H1 (cell line): ENCODE results near the gene LIN54. TPM values are rescaled to one million over a fixed set of nuclear protein-coding genes. Genes with fewer than 3 reads are reported as not detected.

Experiments
- CTCF ChIA-PET: fragments of 300-600 bp; sonication (Branson Sonifier 250); formaldehyde crosslinking; loops from one replicate; lab custom pipeline; 2021; ENCODE audit not compliant: partially characterized antibody; lab: Charles Lee
- POLR2A ChIA-PET: fragments of 300-600 bp; sonication (Branson Sonifier 250); formaldehyde crosslinking; loops from one replicate; lab custom pipeline; 2021; ENCODE audit warnings: inconsistent platforms; ENCODE audit not compliant: partially characterized antibody; lab: Charles Lee
- DNase-seq, 2 experiments: peaks; one replicate each; pipeline versions ENCODE4 v3.0.0 to v3.0.0-alpha.2; 2010 to 2022; ENCODE audit warnings: low spot score in 2 of 2, low read depth in 1 of 2, mixed read lengths in 1 of 2
- FAIRE-seq: peaks from 2 replicates; lab custom pipeline; 2011; peaks lifted over from hg19 to GRCh38; lab: Jason Lieb, UNC
- H2AFZ ChIP-seq: 2 replicates; pipeline ENCODE4 v1.8.1; 2012; ENCODE audit warnings: low read length, inconsistent platforms
- H2AK5ac ChIP-seq: 2 replicates; pipeline ENCODE4 v1.6.1; 2013; ENCODE audit warnings: low read depth, low read length
- H2BK120ac ChIP-seq: replicated peaks from 2 replicates; pipeline ENCODE3; 2013; ENCODE audit warnings: low read depth, low read length, inconsistent platforms
- H2BK12ac ChIP-seq: 2 replicates; pipeline ENCODE4 v1.6.1; 2013; ENCODE audit warnings: low read depth, low read length
- H2BK15ac ChIP-seq: 2 replicates; pipeline ENCODE4 v1.6.1; 2013; ENCODE audit warnings: low read length
- H2BK20ac ChIP-seq: 2 replicates; pipeline ENCODE4 v1.6.1; 2013; ENCODE audit warnings: low read length
- H2BK5ac ChIP-seq: 2 replicates; pipeline ENCODE4 v1.6.1; 2013; ENCODE audit warnings: low read depth, low read length
- H3K14ac ChIP-seq: 2 replicates; pipeline ENCODE4 v1.6.1; 2013; ENCODE audit warnings: inconsistent platforms; ENCODE audit not compliant: insufficient read length
- H3K18ac ChIP-seq: 2 replicates; pipeline ENCODE4 v1.6.1; 2013; ENCODE audit warnings: low read length; ENCODE audit errors: extremely low read depth
- H3K23ac ChIP-seq: 2 replicates; pipeline ENCODE4 v1.6.1; 2013; ENCODE audit warnings: inconsistent platforms; ENCODE audit not compliant: insufficient read length
- H3K23me2 ChIP-seq: 2 replicates; pipeline ENCODE4 v1.6.1; 2013; ENCODE audit warnings: low read depth, low read length
- H3K27ac ChIP-seq: 2 replicates; pipeline ENCODE4 v1.6.1; 2011; ENCODE audit warnings: low read depth, low read length, inconsistent platforms
- H3K27me3 ChIP-seq, 4 experiments: replicated peaks in 1 of 4; 1 replicate in 1 of 4; 2 replicates in 3 of 4; pipeline versions ENCODE4 v1.6.1 to v1.8.1; 2011 to 2013; ENCODE audit warnings: low read length in 3 of 4, mild to moderate bottlenecking in 3 of 4, inconsistent platforms in 2 of 4, mixed read lengths in 2 of 4, moderate library complexity in 1 of 4; ENCODE audit not compliant: control insufficient read depth in 3 of 4, insufficient read depth in 3 of 4; ENCODE audit errors: extremely low read depth in 1 of 4
- H3K36me3 ChIP-seq, 4 experiments: 2 replicates each; pipeline versions ENCODE4 v1.6.1 to v1.8.1; 2011 to 2013; ENCODE audit warnings: mild to moderate bottlenecking in 4 of 4, low read length in 3 of 4, moderate library complexity in 2 of 4, control low read depth in 1 of 4, inconsistent platforms in 1 of 4; ENCODE audit not compliant: insufficient read depth in 4 of 4, control insufficient read depth in 2 of 4
- H3K4ac ChIP-seq: replicated peaks from 2 replicates; pipeline ENCODE3; 2013; ENCODE audit warnings: low read length, low read depth, mixed read lengths, inconsistent platforms; ENCODE audit not compliant: insufficient read length
- H3K4me1 ChIP-seq, 4 experiments: replicated peaks in 1 of 4; 1 replicate in 1 of 4; 2 replicates in 3 of 4; pipeline versions ENCODE4 v1.6.1 to v1.8.1; 2011 to 2013; ENCODE audit warnings: low read length in 3 of 4, inconsistent platforms in 2 of 4, mixed read lengths in 1 of 4; ENCODE audit not compliant: insufficient read depth in 4 of 4, control insufficient read depth in 3 of 4
- H3K4me2 ChIP-seq, 2 experiments: 2 replicates each; pipeline versions ENCODE4 v1.6.1 to v1.8.1; 2011 to 2013; ENCODE audit warnings: low read depth in 2 of 2, low read length in 2 of 2, control low read depth in 1 of 2, inconsistent platforms in 1 of 2, mild to moderate bottlenecking in 1 of 2; ENCODE audit not compliant: insufficient read depth in 1 of 2
- H3K4me3 ChIP-seq, 4 experiments: fragments of 200-600, 300-600 bp in 1 of 4; sonication (generic), shearing (Covaris generic), sonication (Bioruptor Twin) in 1 of 4; 2 replicates each; pipeline versions ENCODE4 v1.5.1 to v1.8.1; 2011 to 2016; ENCODE audit warnings: low read length in 4 of 4, low read depth in 3 of 4, control low read depth in 2 of 4, inconsistent platforms in 2 of 4, mild to moderate bottlenecking in 2 of 4, mixed read lengths in 1 of 4, moderate library complexity in 1 of 4; ENCODE audit not compliant: insufficient read depth in 2 of 4; ENCODE audit errors: extremely low read depth in 1 of 4
- H3K56ac ChIP-seq: replicated peaks from 2 replicates; pipeline ENCODE3; 2013; ENCODE audit warnings: low read depth, mild to moderate bottlenecking, mixed read lengths, low read length, inconsistent platforms; ENCODE audit not compliant: insufficient read length
- H3K79me1 ChIP-seq: 2 replicates; pipeline ENCODE4 v1.6.1; 2013; ENCODE audit warnings: low read depth, low read length, control low read depth
- H3K79me2 ChIP-seq, 2 experiments: 2 replicates each; pipeline versions ENCODE4 v1.6.1 to v1.8.1; 2012 to 2013; ENCODE audit warnings: low read length in 2 of 2, mild to moderate bottlenecking in 2 of 2, inconsistent platforms in 1 of 2; ENCODE audit not compliant: insufficient read depth in 2 of 2, control insufficient read depth in 1 of 2
- H3K9ac ChIP-seq, 4 experiments: replicated peaks in 1 of 4; 1 replicate in 1 of 4; 2 replicates in 3 of 4; pipeline versions ENCODE4 v1.6.1 to v1.8.1; 2011 to 2013; ENCODE audit warnings: low read depth in 3 of 4, low read length in 3 of 4, control low read depth in 2 of 4, mild to moderate bottlenecking in 2 of 4, moderate library complexity in 2 of 4, inconsistent platforms in 1 of 4; ENCODE audit errors: extremely low read depth in 1 of 4
- H3K9me3 ChIP-seq, 2 experiments: 2 replicates each; pipeline versions ENCODE4 v1.6.1 to v1.8.1; 2012 to 2013; ENCODE audit warnings: mild to moderate bottlenecking in 2 of 2, moderate library complexity in 2 of 2, control low read depth in 1 of 2, inconsistent platforms in 1 of 2, low read depth in 1 of 2, low read length in 1 of 2, mixed read lengths in 1 of 2; ENCODE audit not compliant: insufficient read depth in 2 of 2
- H4K20me1 ChIP-seq, 2 experiments: replicated peaks in 1 of 2; 2 replicates each; pipeline versions ENCODE3 to v1.8.1; 2011 to 2013; ENCODE audit warnings: inconsistent platforms in 2 of 2, low read length in 2 of 2, mild to moderate bottlenecking in 1 of 2; ENCODE audit not compliant: insufficient read depth in 2 of 2, control insufficient read depth in 1 of 2
- H4K5ac ChIP-seq: 2 replicates; pipeline ENCODE4 v1.6.1; 2013; ENCODE audit warnings: low read length, low read depth, mixed read lengths, inconsistent platforms; ENCODE audit not compliant: insufficient read length
- H4K8ac ChIP-seq: 2 replicates; pipeline ENCODE4 v1.8.0; 2013; ENCODE audit warnings: mild to moderate bottlenecking, moderate library complexity, low read length, inconsistent platforms; ENCODE audit not compliant: insufficient read depth; ENCODE audit errors: extremely low read depth
- H4K91ac ChIP-seq: replicated peaks from 2 replicates; pipeline ENCODE3; 2013; ENCODE audit warnings: low read length, mixed read lengths, inconsistent platforms; ENCODE audit not compliant: insufficient read length
- ASH2L ChIP-seq: fragments of 200-600, 300-600 bp; sonication (generic); IDR thresholded peaks from one replicate; pipeline ENCODE4 v1.7.1; 2017; ENCODE audit warnings: low read length
- CHD1 ChIP-seq: IDR thresholded peaks from 2 replicates; pipeline ENCODE4 v1.6.1; 2012; ENCODE audit warnings: low read depth, low read length, improper control_type of control experiment
- CREB1 ChIP-seq: IDR thresholded peaks from 2 replicates; pipeline ENCODE4 v1.6.1; 2012; ENCODE audit warnings: inconsistent platforms
- HDAC2 ChIP-seq, 2 experiments: fragments of 300-600 bp in 1 of 2; sonication (generic) in 1 of 2; IDR thresholded peaks; 2 replicates each; pipeline ENCODE4 v1.6.1; 2011 to 2012; ENCODE audit warnings: low read depth in 2 of 2, low read length in 2 of 2, mild to moderate bottlenecking in 2 of 2, moderate library complexity in 2 of 2, borderline replicate concordance in 1 of 2, inconsistent platforms in 1 of 2
- PHF8 ChIP-seq: fragments of 200-600 bp; sonication (generic); conservative IDR thresholded peaks from 2 replicates; pipeline ENCODE4 v1.7.1; 2012; ENCODE audit warnings: low read depth, mild to moderate bottlenecking, inconsistent platforms, low read length, moderate library complexity
- POLR2A ChIP-seq, 2 experiments: IDR thresholded peaks; 1 replicate in 1 of 2; 2 replicates in 1 of 2; pipeline ENCODE4 v1.6.1; 2011; ENCODE audit warnings: low read depth in 2 of 2, low read length in 2 of 2, mild to moderate bottlenecking in 2 of 2; ENCODE audit errors: control extremely low read depth in 1 of 2
- SP1 ChIP-seq: IDR thresholded peaks from 2 replicates; pipeline ENCODE4 v1.6.1; 2011; ENCODE audit warnings: low read depth, low read length
- TAF7 ChIP-seq: optimal IDR thresholded peaks from 2 replicates; pipeline ENCODE3; 2011; ENCODE audit warnings: low read depth, mild to moderate bottlenecking, inconsistent platforms, low read length, moderate library complexity, borderline replicate concordance
- TBP ChIP-seq: IDR thresholded peaks from 2 replicates; pipeline ENCODE4 v1.6.1; 2011; ENCODE audit warnings: low read depth, low read length, improper control_type of control experiment
- ZNF274 ChIP-seq: IDR thresholded peaks from 2 replicates; pipeline ENCODE4 v1.7.0; 2012; ENCODE audit warnings: low read length, borderline replicate concordance; ENCODE audit errors: extremely low read depth
- WGBS, 2 experiments: shearing (Covaris generic) in 1 of 2; methylation state at CpG; one replicate each; pipeline versions ENCODE4 v1.1.6 to v1.1.7; 2013 to 2015; ENCODE audit warnings: low lambda C conversion rate in 2 of 2, mixed read lengths in 2 of 2, inconsistent platforms in 1 of 2, low coverage in 1 of 2, missing lambda C conversion rate in 1 of 2; ENCODE audit not compliant: insufficient replicate concordance in 2 of 2, insufficient coverage in 1 of 2, insufficient read length in 1 of 2; ENCODE audit errors: extremely low coverage in 1 of 2, missing lambda C conversion rate in 1 of 2; 5-methylcytosine and 5-hydroxymethylcytosine counted together
- polyA plus RNA-seq, 7 experiments: library from polyadenylated mRNA; depleted of rRNA in 3 of 7; stranded (reverse) in 5 of 7; unstranded in 2 of 7; fragments of >200 nt in 5 of 7; fragments of 200-250 nt in 2 of 7; gene quantifications; 1 replicate in 5 of 7; 2 replicates in 1 of 7; 4 replicates in 1 of 7; pipeline versions ENCODE4 v1.2.1 to v1.2.3, GENCODE V29; 2011 to 2013; ENCODE audit warnings: missing spikeins in 2 of 7, mixed read lengths in 2 of 7
- total RNA-seq: library from RNA; stranded (reverse); fragmentation: NEBNext Ultra II Directional; extraction: Animal tissue kit (Norgen Biotek cat#: 25700); gene quantifications from 2 replicates; pipeline ENCODE4 v1.2.1, GENCODE V29; 2021
- TF ChIP-seq, protein P1 (sequence below): IDR thresholded peaks from 2 replicates; pipeline ENCODE4 v1.6.1; 2012; ENCODE audit warnings: inconsistent platforms

Gene LIN54
- total and polyA plus RNA-seq, 2 of the 8 experiments (the other 6 are each of a cell fraction or from before 2014, with no cell fraction given): 5.7 to 11.1 TPM

DNA sequence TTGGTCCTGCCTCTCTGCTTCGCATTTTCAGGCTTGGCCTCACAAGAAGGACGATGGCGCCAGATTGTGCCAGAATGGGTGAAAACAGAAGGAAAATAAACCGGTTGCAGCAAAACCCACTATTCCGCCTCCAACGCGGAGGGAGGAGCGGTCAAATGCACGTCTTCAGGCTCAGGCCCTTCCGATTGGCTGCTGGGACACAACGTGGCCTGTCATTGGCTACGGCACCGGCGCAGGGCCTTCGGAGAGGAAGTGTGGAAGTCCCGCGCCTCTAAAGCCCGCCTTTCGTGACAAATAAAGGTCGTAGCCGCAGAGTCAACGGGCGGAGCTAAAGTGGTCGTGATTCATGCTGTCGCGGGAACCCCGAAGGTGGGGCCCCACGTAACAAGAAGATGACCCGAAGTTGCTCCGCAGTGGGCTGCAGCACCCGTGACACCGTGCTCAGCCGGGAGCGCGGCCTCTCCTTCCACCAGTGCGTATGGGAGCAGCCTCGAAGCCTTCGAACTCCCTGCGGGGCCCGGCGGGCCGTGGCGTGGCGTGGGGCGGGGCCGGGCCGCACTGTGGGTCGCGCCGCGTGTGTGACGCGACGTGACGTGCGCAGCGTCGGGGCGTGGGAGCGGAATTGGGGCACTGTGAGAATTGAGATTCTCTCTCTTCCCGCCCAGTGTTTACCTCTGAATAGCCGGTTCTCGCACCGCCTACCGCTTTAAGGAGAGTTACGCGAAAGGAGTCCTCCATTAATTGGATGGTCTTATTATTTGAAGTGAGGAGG, 110.0 kb downstream of the LIN54 start, which contains the start of gene THAP9:
TSS of gene THAP9 (plus strand) at position 325 of the 772 bp plus-strand sequence. CDS start at position 393, 68 bp downstream.
- Histone ChIP-seq H4K20me1 (peaks cover 3 to 8% of the 10 kb centered on the region in 2 experiments), H3K4ac (peak within 1 kb of the TSS; percentile 40), H3K4me1 (peaks cover 0 to 2% (median 0%) of the 10 kb centered on the region in 4 experiments; a peak in 1 of 7 replicates), H3K27ac (peak within 1 kb of the TSS; percentile 89), H2BK20ac (no peak within 1 kb of the TSS), H4K5ac (peak within 1 kb of the TSS; percentile 78), H3K23me2 (peaks cover 10% of the 10 kb centered on the region), H3K4me2 (peak within 1 kb of the TSS; percentile 75 to 84), H2BK15ac (0 out of 2 replicates have a peak within 1 kb of the TSS, but pooled peaks have one; percentile 88), H3K27me3 (no peaks in the 10 kb centered on the region), H2BK5ac (peak within 1 kb of the TSS; percentile 78), H3K23ac (no peak within 1 kb of the TSS), H2AK5ac (peak within 1 kb of the TSS; percentile 65; the same call in 1 of the 2 replicates), H3K14ac (peak within 1 kb of the TSS; percentile 89), H3K36me3 (peaks cover 0 to 45% (median 11%) of the 10 kb centered on the region in 4 experiments; a peak in 7 of 8 replicates), H2AFZ (peak within 1 kb of the TSS; percentile 70), H2BK120ac (peak within 1 kb of the TSS; percentile 94), H3K9me3 (no peaks in the 10 kb centered on the region), H3K56ac (peak within 1 kb of the TSS; percentile 55), H4K8ac (peak within 1 kb of the TSS; percentile 97; the same call in 1 of the 2 replicates), H2BK12ac (peak within 1 kb of the TSS; percentile 88; the same call in 1 of the 2 replicates), H4K91ac (peak within 1 kb of the TSS; percentile 79), H3K79me2 (peaks cover 20 to 75% of the 10 kb centered on the region in 2 experiments), H3K9ac (peak within 1 kb of the TSS; percentile 73 to 99 (median 90)), H3K18ac (peak within 1 kb of the TSS; percentile 55), H3K4me3 (peak within 1 kb of the TSS; percentile 81 to 97 (median 89)), H3K79me1 (no peaks in the 10 kb centered on the region)
- WGBS, 2 experiments: 1% methylated on average over 44 of the region's 67 CpGs; no CpG with 5 or more reads in 1 of the 2 experiments
- FAIRE-seq (peak; percentile 87), DNase-seq (peak; percentile 89 to 90)
- ChIA-PET POLR2A (interaction anchor here (1.0 to 6.8 kb wide), 18 partner anchors 12 to 554 kb away, joined by 3 to 86 read pairs (median 5); partner anchors contain the start of genes COPS4, HELQ, LIN54 and SEC31A), CTCF (interaction anchor here (1.0 to 1.2 kb wide), 2 partner anchors 9 to 48 kb away, joined by 3 to 4 read pairs; no protein-coding TSS in a partner anchor)
- no peak for TF ChIP-seq ZNF274
- TF ChIP-seq SP1: peak; percentile 87
- TF ChIP-seq CHD1: no peak
- TF ChIP-seq HDAC2 (IDR thresholded peaks at IDR 0.05; ENCODE audit: borderline replicate concordance in 1 of 2, low read depth in 2 of 2, low read length in 2 of 2): peak; percentile 94 to 99
- TF ChIP-seq, protein P1, sequence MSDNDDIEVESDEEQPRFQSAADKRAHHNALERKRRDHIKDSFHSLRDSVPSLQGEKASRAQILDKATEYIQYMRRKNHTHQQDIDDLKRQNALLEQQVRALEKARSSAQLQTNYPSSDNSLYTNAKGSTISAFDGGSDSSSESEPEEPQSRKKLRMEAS: peak; percentile 49; the same call in 1 of the 2 replicates
- peak; percentile 90 for TF ChIP-seq TBP
- TF ChIP-seq POLR2A (IDR thresholded peaks at IDR 0.05; ENCODE audit: control extremely low read depth in 1 of 2, low read depth in 2 of 2, low read length in 2 of 2): peak; percentile 78 to 88
- peak; percentile 82 for TF ChIP-seq CREB1
- TF ChIP-seq ASH2L: peak; percentile 90
- TF ChIP-seq TAF7: peak; percentile 94
- TF ChIP-seq PHF8: peak; percentile 77
